ENCODE results near the gene PTPRM.

Gene PTPRM

GRCh38 chr18:8107426-8107825 is 540.3 kb downstream of the PTPRM start:
- H3K27ac Mint-ChIP-seq = no peak overlapping the region
- H3K36me3 Mint-ChIP-seq (ENCODE audit: low read depth) = no peaks in the 10 kb centered on the region
- intact Hi-C loops (cut with micrococcal nuclease) = no loop called here
- H3K27me3 Mint-ChIP-seq = no peaks in the 10 kb centered on the region
- no peaks in the 10 kb centered on the region for H3K4me1 Mint-ChIP-seq (ENCODE audit: low read depth)
- H3K4me3 Mint-ChIP-seq = no peak overlapping the region
- H3K9me3 Mint-ChIP-seq = peaks cover 6% of the 10 kb centered on the region

GRCh38 chr18:8114480-8114879 is 547.4 kb downstream of the PTPRM start:
- intact Hi-C loops (cut with micrococcal nuclease) = no loop called here
- H3K36me3 Mint-ChIP-seq (ENCODE audit: low read depth) = no peaks in the 10 kb centered on the region
- H3K4me1 Mint-ChIP-seq (ENCODE audit: low read depth) = no peaks in the 10 kb centered on the region
- H3K9me3 Mint-ChIP-seq = no peaks in the 10 kb centered on the region
- H3K27ac Mint-ChIP-seq = no peak overlapping the region
- H3K4me3 Mint-ChIP-seq = no peak overlapping the region
- no peaks in the 10 kb centered on the region for H3K27me3 Mint-ChIP-seq

GRCh38 chr18:8116341-8117005 is 549.4 kb downstream of the PTPRM start:
- no peaks in the 10 kb centered on the region for H3K4me1 Mint-ChIP-seq (ENCODE audit: low read depth)
- intact Hi-C loops (cut with micrococcal nuclease) = no loop called here
- no peaks in the 10 kb centered on the region for H3K36me3 Mint-ChIP-seq (ENCODE audit: low read depth)
- H3K27ac Mint-ChIP-seq = no peak overlapping the region
- no peaks in the 10 kb centered on the region for H3K9me3 Mint-ChIP-seq
- H3K4me3 Mint-ChIP-seq = no peak overlapping the region
- H3K27me3 Mint-ChIP-seq = no peaks in the 10 kb centered on the region

GRCh38 chr18:8117006-8117371 is 549.9 kb downstream of the PTPRM start:
- H3K27me3 Mint-ChIP-seq = no peaks in the 10 kb centered on the region
- intact Hi-C loops (cut with micrococcal nuclease) = no loop called here
- no peak overlapping the region for H3K4me3 Mint-ChIP-seq
- H3K4me1 Mint-ChIP-seq (ENCODE audit: low read depth) = no peaks in the 10 kb centered on the region
- H3K9me3 Mint-ChIP-seq = no peaks in the 10 kb centered on the region
- no peaks in the 10 kb centered on the region for H3K36me3 Mint-ChIP-seq (ENCODE audit: low read depth)
- H3K27ac Mint-ChIP-seq = no peak overlapping the region

GRCh38 chr18:8121101-8121500 is 554.0 kb downstream of the PTPRM start:
- H3K9me3 Mint-ChIP-seq = no peaks in the 10 kb centered on the region
- H3K36me3 Mint-ChIP-seq (ENCODE audit: low read depth) = no peaks in the 10 kb centered on the region
- H3K4me1 Mint-ChIP-seq (ENCODE audit: low read depth) = no peaks in the 10 kb centered on the region
- no peak overlapping the region for H3K4me3 Mint-ChIP-seq
- no peak overlapping the region for H3K27ac Mint-ChIP-seq
- no peaks in the 10 kb centered on the region for H3K27me3 Mint-ChIP-seq
- intact Hi-C loops (cut with micrococcal nuclease) = no loop called here

- Mint-ChIP-seq H3K4me1 (ENCODE audit: low read depth) (no peaks in the 10 kb centered on the region), H3K27me3 (no peaks in the 10 kb centered on the region), H3K4me3 (no peak overlapping the region), H3K27ac (no peak overlapping the region), H3K9me3 (no peaks in the 10 kb centered on the region), H3K36me3 (ENCODE audit: low read depth) (no peaks in the 10 kb centered on the region)
- intact Hi-C loops (cut with micrococcal nuclease) = no loop called here
These were observed 554.9 kb downstream of the PTPRM start for GRCh38 chr18:8121942-8122480.

- H3K4me3 Mint-ChIP-seq = no peak overlapping the region
- H3K4me1 Mint-ChIP-seq (ENCODE audit: low read depth) = no peaks in the 10 kb centered on the region
- H3K27ac Mint-ChIP-seq = no peak overlapping the region
- no peaks in the 10 kb centered on the region for H3K9me3 Mint-ChIP-seq
- no peaks in the 10 kb centered on the region for H3K36me3 Mint-ChIP-seq (ENCODE audit: low read depth)
- intact Hi-C loops (cut with micrococcal nuclease) = no loop called here
- H3K27me3 Mint-ChIP-seq = no peaks in the 10 kb centered on the region
These were observed 557.4 kb downstream of the PTPRM start for GRCh38 chr18:8124232-8125146.

- H3K27me3 Mint-ChIP-seq = no peaks in the 10 kb centered on the region
- H3K4me1 Mint-ChIP-seq (ENCODE audit: low read depth) = no peaks in the 10 kb centered on the region
- H3K27ac Mint-ChIP-seq = no peak overlapping the region
- intact Hi-C loops (cut with micrococcal nuclease) = no loop called here
- no peak overlapping the region for H3K4me3 Mint-ChIP-seq
- H3K36me3 Mint-ChIP-seq (ENCODE audit: low read depth) = no peaks in the 10 kb centered on the region
- no peaks in the 10 kb centered on the region for H3K9me3 Mint-ChIP-seq
These were observed 563.0 kb downstream of the PTPRM start for GRCh38 chr18:8130096-8130495.

GRCh38 chr18:8133032-8133431 is 565.9 kb downstream of the PTPRM start:
- H3K27ac Mint-ChIP-seq = no peak overlapping the region
- no peaks in the 10 kb centered on the region for H3K27me3 Mint-ChIP-seq
- peaks cover 3% of the 10 kb centered on the region for H3K9me3 Mint-ChIP-seq
- no peaks in the 10 kb centered on the region for H3K4me1 Mint-ChIP-seq (ENCODE audit: low read depth)
- H3K4me3 Mint-ChIP-seq = no peak overlapping the region
- intact Hi-C loops (cut with micrococcal nuclease) = no loop called here
- no peaks in the 10 kb centered on the region for H3K36me3 Mint-ChIP-seq (ENCODE audit: low read depth)

- Mint-ChIP-seq H3K9me3 (peaks cover 11% of the 10 kb centered on the region), H3K4me1 (ENCODE audit: low read depth) (no peaks in the 10 kb centered on the region), H3K27ac (no peak overlapping the region), H3K36me3 (ENCODE audit: low read depth) (no peaks in the 10 kb centered on the region), H3K4me3 (no peak overlapping the region), H3K27me3 (no peaks in the 10 kb centered on the region)
- intact Hi-C loops (cut with micrococcal nuclease) = no loop called here
These were observed 566.8 kb downstream of the PTPRM start for GRCh38 chr18:8133888-8134287.

GRCh38 chr18:8139127-8139527 is 572.0 kb downstream of the PTPRM start:
- Mint-ChIP-seq H3K36me3 (ENCODE audit: low read depth) (no peaks in the 10 kb centered on the region), H3K4me1 (ENCODE audit: low read depth) (no peaks in the 10 kb centered on the region), H3K27ac (no peak overlapping the region), H3K9me3 (peaks cover 22% of the 10 kb centered on the region), H3K27me3 (no peaks in the 10 kb centered on the region), H3K4me3 (no peak overlapping the region)
- intact Hi-C loops (cut with micrococcal nuclease) = no loop called here

GRCh38 chr18:8139891-8140406 is 572.8 kb downstream of the PTPRM start:
- peaks cover 22% of the 10 kb centered on the region for H3K9me3 Mint-ChIP-seq
- H3K4me3 Mint-ChIP-seq = no peak overlapping the region
- H3K36me3 Mint-ChIP-seq (ENCODE audit: low read depth) = no peaks in the 10 kb centered on the region
- intact Hi-C loops (cut with micrococcal nuclease) = no loop called here
- no peaks in the 10 kb centered on the region for H3K4me1 Mint-ChIP-seq (ENCODE audit: low read depth)
- no peak overlapping the region for H3K27ac Mint-ChIP-seq
- no peaks in the 10 kb centered on the region for H3K27me3 Mint-ChIP-seq

- no peaks in the 10 kb centered on the region for H3K36me3 Mint-ChIP-seq (ENCODE audit: low read depth)
- H3K9me3 Mint-ChIP-seq = peaks cover 22% of the 10 kb centered on the region
- intact Hi-C loops (cut with micrococcal nuclease) = no loop called here
- H3K27ac Mint-ChIP-seq = no peak overlapping the region
- no peaks in the 10 kb centered on the region for H3K4me1 Mint-ChIP-seq (ENCODE audit: low read depth)
- H3K4me3 Mint-ChIP-seq = no peak overlapping the region
- H3K27me3 Mint-ChIP-seq = no peaks in the 10 kb centered on the region
These were observed 573.9 kb downstream of the PTPRM start for GRCh38 chr18:8140841-8141501.
